ENCODE results near the gene RUFY4.

GRCh38 chr2:218093879-218094278, 24.8 kb downstream of the RUFY4 start:
- TF ChIP-seq CTCF (conservative IDR thresholded peaks at IDR 0.05 in 1 of 2, IDR thresholded peaks at IDR 0.05 in 1 of 2; ENCODE audit: low read depth in 1 of 2, low read length in 2 of 2) (no peak), EZH2 (IDR thresholded peaks at IDR 0.05; ENCODE audit: low read length, missing control alignments) (no peak)
